GM18861 (cell line): ENCODE results near the gene TBL3.

Experiments
- ATAC-seq: cut with Tn5 transposase; IDR thresholded peaks from one replicate; pipeline ENCODE4 v1.9.1; 2021; ENCODE audit not compliant: unreplicated experiment

The TBL3 gene

DNA sequence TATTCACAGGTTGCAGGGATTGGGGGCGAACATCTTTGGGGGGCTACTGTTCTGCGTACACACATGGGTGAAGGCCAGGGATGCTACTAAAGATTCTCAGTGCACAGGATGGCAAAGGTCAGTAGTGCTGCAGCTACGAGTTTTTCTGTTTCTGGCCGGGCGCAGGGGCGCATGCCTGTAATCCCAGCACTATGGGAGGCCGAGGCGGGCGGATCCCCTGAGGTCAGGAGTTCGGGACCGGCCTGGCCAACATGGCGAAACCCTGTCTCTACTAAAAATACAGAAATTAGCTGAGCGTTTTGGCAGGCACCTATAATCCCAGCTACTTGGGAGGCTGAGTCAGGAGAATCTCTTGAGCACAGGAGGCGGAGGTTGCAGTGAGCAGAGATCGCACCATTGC is 41.7 kb downstream of the TBL3 start:
- no peak for ATAC-seq

DNA sequence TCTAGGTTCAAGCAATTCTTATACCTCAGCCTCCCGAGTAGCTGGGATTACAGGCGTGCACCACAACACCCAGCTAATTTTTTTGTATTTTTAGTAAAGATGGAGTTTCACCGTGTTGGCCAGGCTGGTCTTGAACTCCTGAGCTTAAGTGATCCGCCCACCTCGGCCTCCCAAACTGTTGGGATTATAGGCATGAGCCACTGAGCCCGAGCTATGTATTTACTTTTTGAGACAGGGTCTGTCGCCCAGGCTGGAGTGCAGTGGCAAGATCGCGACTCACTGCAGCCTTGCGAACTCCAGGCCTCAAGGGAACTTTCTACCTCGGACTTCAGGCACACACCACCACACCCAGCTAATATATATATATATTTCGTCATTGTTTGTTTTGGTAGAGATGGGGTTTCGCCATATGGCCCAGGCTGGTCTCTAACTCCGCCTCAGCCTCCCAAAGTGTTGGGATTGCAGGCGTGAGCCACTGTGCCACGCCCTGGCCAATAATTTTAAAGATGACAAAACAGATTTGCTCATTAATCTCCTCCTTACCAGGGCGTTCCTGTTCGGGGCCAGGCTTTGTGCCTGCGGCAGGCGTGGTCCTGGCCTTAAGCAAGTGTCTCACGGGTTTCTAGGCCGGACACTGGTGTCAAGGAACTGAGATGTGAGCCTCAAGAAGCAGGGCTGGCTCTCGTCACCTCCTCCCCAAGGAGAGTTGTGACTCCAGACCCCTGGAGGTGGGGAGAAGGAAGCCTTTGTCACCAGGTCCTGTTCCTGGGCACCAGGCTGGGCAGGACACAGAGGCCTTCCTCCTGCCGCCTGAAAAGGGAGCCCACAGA is 43.5 kb downstream of the TBL3 start:
- ATAC-seq: no peak

DNA sequence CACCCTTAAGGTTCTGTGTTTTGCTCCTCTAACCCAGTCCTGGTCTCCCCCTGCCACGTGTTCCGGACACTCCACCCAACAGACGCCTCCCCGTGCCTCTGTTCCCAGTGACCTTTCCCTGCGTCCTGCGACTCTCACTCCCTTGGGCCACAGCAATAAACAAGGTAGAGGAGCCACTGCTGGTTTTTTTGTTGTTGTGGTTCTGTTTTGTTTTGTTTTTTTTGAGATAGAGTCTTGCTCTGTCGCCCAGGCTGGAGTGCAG is 44.0 kb downstream of the TBL3 start:
- ATAC-seq: no peak

DNA sequence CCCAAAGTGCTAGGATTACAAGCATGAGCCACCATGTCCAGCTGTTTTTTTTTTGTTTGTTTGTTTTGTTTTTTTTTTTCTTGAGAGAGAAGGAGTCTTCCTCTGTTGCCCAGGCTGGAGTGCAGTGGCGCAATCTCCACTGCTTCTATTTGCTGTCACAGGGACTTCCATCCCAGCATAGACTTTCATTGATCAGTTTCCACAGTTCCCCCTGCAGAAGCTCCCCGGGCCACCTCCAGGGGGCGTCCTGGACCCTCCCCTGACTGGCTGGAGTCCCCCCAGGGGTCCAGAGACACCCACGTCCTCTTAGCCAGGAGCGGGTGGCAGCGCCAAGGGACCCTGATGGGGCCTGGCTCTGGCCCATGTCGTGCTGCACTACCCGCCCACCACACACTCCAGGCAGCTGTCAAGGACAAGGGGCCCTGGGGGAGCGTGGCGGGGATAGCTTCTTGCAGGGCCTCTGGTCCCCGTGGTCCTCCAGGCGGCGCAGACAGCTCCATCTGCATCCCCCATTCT is 44.6 kb downstream of the TBL3 start:
- no peak for ATAC-seq

DNA sequence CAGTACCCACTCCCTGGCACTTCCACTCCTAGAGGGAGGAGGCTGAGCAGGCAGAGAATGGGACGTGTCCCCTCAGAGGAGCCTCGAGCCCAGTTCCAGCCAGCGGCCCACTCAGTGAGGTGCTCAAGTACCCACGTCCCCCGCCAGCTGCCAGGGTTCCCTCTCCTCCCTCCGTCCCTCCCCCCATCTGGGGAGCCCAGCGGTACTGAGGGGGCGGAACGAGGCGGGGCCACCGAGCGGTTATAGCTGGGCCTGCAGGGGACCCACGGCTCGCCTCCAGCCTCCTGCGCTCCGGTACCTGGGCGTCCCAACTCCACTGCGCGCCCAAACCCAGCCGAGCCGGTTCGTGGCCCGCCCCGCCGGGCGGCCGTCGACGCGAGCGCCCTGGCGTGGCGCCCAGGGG is 47.7 kb downstream of the TBL3 start, which contains the start of gene NPW:
NPW (plus strand) TSS at position 268 of the 403 bp plus-strand sequence.
- no peak for ATAC-seq

DNA sequence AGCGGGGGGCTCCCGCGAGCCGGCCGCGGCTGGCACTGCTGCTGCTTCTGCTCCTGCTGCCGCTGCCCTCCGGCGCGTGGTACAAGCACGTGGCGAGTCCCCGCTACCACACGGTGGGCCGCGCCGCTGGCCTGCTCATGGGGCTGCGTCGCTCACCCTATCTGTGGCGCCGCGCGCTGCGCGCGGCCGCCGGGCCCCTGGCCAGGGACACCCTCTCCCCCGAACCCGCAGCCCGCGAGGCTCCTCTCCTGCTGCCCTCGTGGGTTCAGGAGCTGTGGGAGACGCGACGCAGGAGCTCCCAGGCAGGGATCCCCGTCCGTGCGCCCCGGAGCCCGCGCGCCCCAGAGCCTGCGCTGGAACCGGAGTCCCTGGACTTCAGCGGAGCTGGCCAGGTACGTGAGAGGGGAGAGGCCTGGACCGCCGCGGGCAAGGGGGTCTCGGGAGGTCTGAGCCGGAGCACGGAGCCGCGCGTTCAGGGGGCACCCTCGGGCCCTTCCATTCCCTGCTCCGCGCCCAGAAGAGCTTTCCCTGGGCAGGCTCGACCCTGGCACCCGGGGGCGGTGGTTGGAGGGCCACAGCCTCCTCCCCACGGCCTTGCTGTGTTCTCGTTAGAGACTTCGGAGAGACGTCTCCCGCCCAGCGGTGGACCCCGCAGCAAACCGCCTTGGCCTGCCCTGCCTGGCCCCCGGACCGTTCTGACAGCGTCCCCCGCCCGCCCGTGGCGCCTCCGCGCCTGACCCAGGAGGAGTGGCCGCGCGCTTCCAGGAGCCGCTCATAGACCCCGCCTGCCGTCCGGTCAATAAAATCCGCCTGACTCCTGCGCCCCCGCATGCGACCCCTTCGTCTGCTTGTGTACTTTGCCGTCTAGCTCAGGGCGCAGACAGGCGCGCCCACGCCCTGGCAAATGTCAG is 48.3 kb downstream of the TBL3 start:
- ATAC-seq: no peak

DNA sequence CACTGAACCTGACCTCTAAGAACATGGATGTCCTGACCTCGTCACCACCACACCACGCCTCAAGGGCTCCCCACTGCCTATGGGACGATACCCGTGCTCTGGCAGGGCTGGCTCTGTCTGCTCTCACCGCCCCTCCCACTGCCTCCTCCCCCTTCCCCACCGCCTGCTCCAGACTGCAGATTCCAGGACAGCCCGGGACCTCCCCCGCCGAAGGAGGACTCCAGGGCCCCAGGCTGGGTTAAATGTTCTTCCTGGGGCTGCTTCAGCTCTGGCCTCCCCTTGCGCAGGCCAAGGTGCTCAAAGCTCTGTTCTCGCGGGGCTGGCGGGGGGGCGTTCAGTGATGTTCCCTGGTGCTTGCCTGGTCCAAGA is 50.9 kb downstream of the TBL3 start:
- ATAC-seq: no peak

DNA sequence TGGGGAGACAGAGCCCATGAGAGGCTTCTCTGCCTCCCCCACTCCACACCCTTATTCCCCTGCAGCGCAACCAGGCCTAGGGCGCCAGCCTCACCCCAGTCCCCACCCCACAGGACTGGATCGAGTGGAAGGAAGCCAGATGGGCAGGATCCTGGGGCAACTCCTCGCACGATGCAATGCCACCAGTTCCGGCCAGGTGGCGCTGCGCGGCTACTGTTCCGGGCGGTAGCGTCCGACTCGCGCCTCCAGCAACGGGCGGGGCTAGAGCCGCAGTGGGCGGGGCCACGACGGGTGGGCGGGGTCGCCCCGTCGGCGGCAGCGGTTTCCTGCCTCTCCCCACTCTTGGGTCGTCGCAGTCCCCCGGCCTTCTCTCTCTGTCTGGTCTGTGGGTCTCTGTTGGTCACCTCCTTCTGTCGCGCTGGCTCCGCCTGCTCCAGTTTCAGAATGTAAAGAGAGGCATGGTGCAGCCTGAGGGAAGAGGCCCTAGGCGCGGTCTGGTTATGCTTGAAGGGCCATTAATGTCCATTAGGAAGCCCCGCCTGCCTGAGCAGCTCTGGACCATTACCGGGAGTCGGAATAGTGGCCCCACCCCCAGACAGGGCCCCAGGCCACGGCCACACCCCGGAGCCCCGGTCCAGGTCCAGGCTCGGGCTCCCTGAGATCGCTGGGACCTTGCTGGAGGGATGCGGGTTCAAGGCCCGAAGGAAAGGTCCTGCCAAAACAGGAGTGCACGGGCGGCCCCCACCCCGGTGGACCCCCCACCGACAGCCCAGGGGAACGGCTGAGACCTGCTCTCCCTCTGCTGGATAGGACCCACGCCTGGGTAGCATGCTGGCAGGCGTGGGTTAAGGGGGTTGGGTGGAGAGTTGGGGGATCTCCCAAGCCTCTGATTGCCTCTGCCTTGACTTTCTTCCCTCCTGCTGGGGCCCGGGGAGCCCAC is 51.5 kb downstream of the TBL3 start:
- ATAC-seq: no peak

DNA sequence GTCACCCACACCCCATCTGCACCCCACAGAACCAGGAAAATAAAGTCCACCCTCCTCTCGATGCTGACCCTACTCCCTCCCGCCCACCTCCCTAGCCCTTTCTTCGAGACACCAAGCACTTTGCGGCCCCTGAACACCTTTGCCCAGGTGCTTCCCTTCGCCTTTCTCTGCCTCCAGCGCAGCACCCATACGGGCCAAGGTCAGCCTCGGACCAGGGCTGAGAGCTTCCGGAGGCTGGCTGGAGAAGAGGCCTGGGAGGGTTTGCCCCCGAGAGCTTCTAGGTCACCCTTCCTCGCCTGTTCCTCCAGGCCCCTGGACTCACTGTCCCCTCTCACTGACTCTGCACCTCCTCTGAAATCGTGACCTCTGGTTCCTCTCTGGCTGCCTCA is 52.2 kb downstream of the TBL3 start:
- no peak for ATAC-seq

DNA sequence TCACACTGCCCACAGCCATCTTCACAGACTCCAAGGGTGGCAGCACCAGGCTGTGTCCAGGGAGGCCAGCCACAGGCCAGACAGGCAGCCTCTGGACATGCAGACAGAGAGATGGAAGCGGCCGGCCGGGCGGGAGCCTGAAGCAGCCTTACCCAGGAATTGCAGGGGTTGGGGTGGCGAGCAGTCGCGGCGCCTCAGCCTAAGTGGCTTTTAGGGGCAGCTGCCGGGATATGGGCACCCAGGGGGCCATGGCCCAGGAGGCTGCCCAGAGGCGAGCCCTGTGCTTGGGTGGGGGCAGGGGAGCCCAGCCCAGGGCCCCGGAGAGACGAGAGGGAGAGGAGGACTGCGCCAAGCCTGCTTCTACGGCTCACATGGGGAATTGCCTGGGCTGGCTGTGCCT is 53.4 kb downstream of the TBL3 start:
- ATAC-seq: no peak

DNA sequence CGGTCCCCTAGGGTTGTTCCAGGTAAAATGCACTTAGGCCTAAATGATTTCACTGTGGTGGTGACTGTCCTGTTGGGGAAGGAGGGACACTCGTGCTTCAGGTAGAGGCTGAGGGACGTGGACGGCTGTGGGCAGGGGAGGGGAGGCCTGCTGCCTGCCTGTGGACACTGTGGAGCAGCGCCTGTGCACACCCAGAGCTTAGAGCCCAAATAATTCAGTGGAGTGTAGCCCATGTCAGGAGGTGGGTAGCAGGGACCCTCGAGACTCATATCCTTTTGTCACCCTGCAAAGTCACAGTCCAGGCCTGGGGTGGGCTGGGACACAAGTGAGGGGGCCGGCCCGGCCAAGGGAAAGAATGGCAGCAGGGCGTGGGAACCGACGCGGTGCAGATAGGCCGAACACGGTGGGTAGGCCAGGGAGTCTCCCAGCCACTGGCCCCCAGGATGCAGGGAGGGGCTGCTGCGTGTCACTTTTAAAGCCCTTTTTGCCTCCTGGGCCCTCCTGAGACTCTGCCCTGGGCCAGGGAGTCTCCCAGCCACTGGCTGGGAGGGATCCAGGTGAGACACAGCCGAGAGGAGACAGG is 54.1 kb downstream of the TBL3 start:
- ATAC-seq: no peak

DNA sequence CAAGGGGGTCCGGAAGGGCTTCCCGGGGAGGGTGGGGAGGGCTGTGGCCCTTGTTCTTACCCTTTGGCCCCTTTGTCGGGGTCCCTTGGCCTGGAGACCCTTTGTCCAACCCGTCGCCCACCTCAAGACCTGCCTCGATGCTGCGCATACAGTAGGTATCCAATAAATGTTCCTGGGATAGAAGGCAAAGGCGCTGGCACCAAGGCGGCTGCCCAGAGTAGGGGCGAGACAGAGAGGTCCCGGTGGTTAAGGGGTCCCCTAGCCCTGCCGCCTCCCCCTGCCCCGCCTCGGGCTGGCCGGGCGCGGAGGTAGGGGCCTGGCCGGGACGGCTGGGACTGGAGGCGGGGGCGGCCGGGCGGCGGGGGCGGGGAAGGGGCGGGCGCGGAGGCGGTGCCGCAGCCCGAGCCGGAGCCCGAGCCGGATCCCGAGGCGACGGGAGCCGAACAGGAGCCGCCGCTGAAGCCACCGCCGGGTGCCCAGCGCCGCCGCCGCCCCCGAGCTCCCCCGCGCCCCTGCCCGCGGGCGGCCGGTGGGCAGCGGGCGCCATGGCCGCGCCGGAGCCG is 54.7 kb downstream of the TBL3 start, which contains the start of gene NHERF2:
NHERF2 (plus strand) TSS at position 442 of the 563 bp plus-strand sequence; CDS start at position 546, 104 bp downstream.
- ATAC-seq: no peak

DNA sequence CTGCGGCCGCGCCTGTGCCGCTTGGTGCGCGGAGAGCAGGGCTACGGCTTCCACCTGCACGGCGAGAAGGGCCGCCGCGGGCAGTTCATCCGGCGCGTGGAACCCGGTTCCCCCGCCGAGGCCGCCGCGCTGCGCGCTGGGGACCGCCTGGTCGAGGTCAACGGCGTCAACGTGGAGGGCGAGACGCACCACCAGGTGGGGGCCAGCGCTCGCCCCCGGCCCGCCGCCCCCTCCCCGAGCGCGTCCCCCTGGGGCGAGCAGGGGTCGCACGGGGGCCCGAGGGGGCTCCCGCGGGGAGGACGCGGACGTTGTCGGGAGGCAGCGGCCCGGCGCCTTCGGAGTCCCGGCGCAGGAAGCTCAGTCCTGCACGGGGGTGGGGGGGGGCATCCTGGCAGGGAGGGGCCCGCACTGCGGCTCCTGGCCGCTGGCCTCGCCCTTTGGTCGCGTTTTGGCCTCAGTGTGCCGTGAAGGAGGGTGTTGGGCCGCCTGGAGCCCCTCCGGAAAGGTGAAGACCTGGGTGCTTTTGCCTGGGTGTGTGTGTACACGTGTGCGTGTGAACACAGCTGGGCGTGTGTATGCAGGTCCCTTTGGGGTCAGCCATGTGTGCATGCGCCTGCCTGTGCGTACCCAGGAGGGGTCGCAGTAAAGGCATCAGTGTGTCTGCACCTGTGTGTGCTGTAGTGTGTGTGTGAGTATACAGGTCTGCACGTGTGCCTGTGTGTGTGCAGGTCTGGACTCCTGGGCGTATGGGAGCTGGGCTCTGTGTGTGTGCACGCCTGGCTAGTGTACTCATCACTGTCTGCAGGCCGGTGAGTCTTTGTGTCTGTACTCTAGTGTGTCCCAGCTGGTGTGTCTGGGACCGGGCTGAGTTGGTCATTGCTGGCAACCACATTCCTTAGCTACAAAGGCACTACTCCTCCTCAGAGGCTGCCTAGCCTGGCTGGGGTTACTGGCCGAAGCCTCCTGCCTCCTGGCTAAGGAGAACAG is 55.5 kb downstream of the TBL3 start:
- ATAC-seq: no peak

DNA sequence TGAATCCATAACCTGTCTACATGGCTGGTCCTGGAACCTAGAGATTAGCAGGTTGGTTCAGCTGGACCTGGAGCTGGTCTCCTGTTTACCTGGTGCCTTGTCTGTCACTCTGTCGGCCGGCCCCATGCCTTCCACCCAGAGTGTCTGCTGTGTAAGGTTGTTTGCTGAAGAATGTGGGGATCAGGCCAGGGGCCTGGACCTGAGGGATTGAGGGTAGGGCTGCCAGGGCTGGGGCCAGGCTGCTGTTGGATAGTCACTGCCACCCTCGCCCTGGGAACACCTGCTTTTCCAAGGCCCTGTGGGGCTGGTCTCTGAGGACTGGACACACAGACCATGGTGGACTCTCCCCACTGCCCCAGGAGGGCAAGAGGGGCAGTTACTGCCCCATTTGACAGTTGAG is 56.3 kb downstream of the TBL3 start:
- no peak for ATAC-seq

DNA sequence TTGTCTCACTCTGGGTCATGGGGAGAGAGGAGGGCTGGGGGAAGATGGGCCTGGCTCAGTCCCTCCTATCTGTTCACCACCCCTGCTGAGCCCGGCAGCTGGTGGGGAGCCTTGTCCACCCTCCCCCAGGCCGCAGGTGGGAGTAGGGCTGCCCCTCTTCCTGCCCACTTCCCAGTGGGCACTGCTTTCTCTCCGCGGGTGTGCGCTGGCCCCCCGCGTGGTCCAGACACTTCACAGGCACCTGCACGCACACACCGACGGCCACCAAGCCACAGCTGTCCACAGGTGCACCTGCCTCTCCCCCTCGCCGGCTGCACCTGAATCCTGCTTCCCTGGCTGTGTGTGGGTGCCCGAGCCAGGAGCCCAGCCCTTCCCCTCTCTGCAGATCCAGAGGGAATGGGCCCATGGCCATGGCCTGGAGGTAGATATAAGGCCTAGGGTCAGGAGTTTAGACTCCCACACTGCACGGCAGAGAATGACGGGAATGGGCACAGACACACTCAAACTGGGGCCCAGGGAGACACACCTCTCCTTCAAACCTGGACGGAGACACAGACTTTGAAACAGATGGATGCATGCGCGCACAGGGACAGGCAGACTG is 56.9 kb downstream of the TBL3 start:
- no peak for ATAC-seq

DNA sequence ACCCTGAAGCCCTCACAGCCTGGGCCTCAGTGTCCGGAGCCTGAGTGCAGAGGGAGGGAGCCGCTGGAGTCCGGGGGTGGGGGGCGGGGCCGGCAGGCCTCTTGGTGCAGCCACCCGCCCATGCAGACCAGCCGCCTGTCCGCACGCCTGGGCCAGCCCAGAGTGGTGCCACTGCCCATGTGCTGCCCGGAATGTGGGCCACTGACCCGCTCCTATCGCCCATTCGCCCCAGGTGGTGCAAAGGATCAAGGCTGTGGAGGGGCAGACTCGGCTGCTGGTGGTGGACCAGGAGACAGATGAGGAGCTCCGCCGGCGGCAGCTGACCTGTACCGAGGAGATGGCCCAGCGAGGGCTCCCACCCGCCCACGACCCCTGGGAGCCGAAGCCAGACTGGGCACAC is 57.5 kb downstream of the TBL3 start:
- no peak for ATAC-seq

DNA sequence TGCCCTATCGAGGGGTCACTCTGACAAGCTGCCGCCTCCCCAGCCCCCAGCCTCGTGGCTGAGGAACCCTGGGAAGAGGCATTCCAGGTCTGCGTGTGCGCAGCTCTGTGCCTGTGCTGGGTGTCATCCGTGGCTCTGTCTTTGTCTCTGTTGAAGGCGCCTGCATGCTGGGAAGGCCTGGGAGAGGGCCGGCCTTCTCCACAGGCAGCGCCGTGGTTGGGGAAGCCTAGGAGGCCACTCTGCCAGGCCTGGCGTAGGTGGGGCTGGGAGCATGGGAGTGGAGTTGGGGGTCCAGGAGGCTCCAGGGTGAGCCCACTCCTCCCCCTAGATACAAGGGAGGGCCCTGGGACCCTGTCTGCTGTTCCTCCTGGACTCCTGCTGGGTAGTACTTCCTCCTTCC is 58.2 kb downstream of the TBL3 start:
- no peak for ATAC-seq

DNA sequence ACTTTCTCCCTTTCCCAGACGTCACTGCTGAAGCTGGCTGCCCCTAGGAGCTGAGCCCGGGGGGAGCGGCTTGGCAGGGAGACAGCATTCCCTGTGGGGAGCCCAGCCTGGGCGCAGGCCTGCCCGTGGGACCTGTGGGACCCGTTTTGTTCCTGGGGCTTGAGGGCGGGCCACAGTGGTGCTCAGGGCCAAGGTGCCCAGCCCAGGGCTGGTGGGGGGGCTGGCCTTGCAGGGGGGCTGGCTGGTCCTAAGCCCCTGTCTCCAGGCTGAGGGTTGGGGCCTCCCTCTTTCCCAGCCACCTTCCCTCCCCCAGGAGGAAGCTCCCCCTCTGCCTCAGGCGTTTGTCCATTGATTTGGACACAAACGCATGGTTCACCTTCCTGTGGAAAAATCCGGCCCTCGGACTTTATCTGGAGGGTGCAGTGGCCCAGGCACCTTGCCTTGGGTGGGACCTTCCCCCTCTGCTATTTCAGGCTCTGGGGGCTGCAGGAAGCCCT is 59.3 kb downstream of the TBL3 start:
- no peak for ATAC-seq
